H1 (cell line): ENCODE results near the gene ERVW-1. TPM values are rescaled to one million over a fixed set of nuclear protein-coding genes. Genes with fewer than 3 reads are reported as not detected.

Source experiments
- CTCF ChIA-PET: fragments of 300-600 bp; sonication (Branson Sonifier 250); formaldehyde crosslinking; loops from one replicate; lab custom pipeline; 2021; ENCODE audit not compliant: partially characterized antibody; lab: Charles Lee
- POLR2A ChIA-PET: fragments of 300-600 bp; sonication (Branson Sonifier 250); formaldehyde crosslinking; loops from one replicate; lab custom pipeline; 2021; ENCODE audit warnings: inconsistent platforms; ENCODE audit not compliant: partially characterized antibody; lab: Charles Lee
- DNase-seq, 2 experiments: peaks; one replicate each; pipeline versions ENCODE4 v3.0.0 to v3.0.0-alpha.2; 2010 to 2022; ENCODE audit warnings: low spot score in 2 of 2, low read depth in 1 of 2, mixed read lengths in 1 of 2
- FAIRE-seq: peaks from 2 replicates; lab custom pipeline; 2011; peaks lifted over from hg19 to GRCh38; lab: Jason Lieb, UNC
- H2AFZ ChIP-seq: 2 replicates; pipeline ENCODE4 v1.8.1; 2012; ENCODE audit warnings: low read length, inconsistent platforms
- H2AK5ac ChIP-seq: 2 replicates; pipeline ENCODE4 v1.6.1; 2013; ENCODE audit warnings: low read depth, low read length
- H2BK120ac ChIP-seq: replicated peaks from 2 replicates; pipeline ENCODE3; 2013; ENCODE audit warnings: low read depth, low read length, inconsistent platforms
- H2BK12ac ChIP-seq: 2 replicates; pipeline ENCODE4 v1.6.1; 2013; ENCODE audit warnings: low read depth, low read length
- H2BK15ac ChIP-seq: 2 replicates; pipeline ENCODE4 v1.6.1; 2013; ENCODE audit warnings: low read length
- H2BK20ac ChIP-seq: 2 replicates; pipeline ENCODE4 v1.6.1; 2013; ENCODE audit warnings: low read length
- H2BK5ac ChIP-seq: 2 replicates; pipeline ENCODE4 v1.6.1; 2013; ENCODE audit warnings: low read depth, low read length
- H3K14ac ChIP-seq: 2 replicates; pipeline ENCODE4 v1.6.1; 2013; ENCODE audit warnings: inconsistent platforms; ENCODE audit not compliant: insufficient read length
- H3K18ac ChIP-seq: 2 replicates; pipeline ENCODE4 v1.6.1; 2013; ENCODE audit warnings: low read length; ENCODE audit errors: extremely low read depth
- H3K23ac ChIP-seq: 2 replicates; pipeline ENCODE4 v1.6.1; 2013; ENCODE audit warnings: inconsistent platforms; ENCODE audit not compliant: insufficient read length
- H3K23me2 ChIP-seq: 2 replicates; pipeline ENCODE4 v1.6.1; 2013; ENCODE audit warnings: low read depth, low read length
- H3K27ac ChIP-seq: 2 replicates; pipeline ENCODE4 v1.6.1; 2011; ENCODE audit warnings: low read depth, low read length, inconsistent platforms
- H3K27me3 ChIP-seq, 4 experiments: replicated peaks in 1 of 4; 1 replicate in 1 of 4; 2 replicates in 3 of 4; pipeline versions ENCODE4 v1.6.1 to v1.8.1; 2011 to 2013; ENCODE audit warnings: low read length in 3 of 4, mild to moderate bottlenecking in 3 of 4, inconsistent platforms in 2 of 4, mixed read lengths in 2 of 4, moderate library complexity in 1 of 4; ENCODE audit not compliant: control insufficient read depth in 3 of 4, insufficient read depth in 3 of 4; ENCODE audit errors: extremely low read depth in 1 of 4
- H3K36me3 ChIP-seq, 4 experiments: 2 replicates each; pipeline versions ENCODE4 v1.6.1 to v1.8.1; 2011 to 2013; ENCODE audit warnings: mild to moderate bottlenecking in 4 of 4, low read length in 3 of 4, moderate library complexity in 2 of 4, control low read depth in 1 of 4, inconsistent platforms in 1 of 4; ENCODE audit not compliant: insufficient read depth in 4 of 4, control insufficient read depth in 2 of 4
- H3K4ac ChIP-seq: replicated peaks from 2 replicates; pipeline ENCODE3; 2013; ENCODE audit warnings: low read length, low read depth, mixed read lengths, inconsistent platforms; ENCODE audit not compliant: insufficient read length
- H3K4me1 ChIP-seq, 4 experiments: replicated peaks in 1 of 4; 1 replicate in 1 of 4; 2 replicates in 3 of 4; pipeline versions ENCODE4 v1.6.1 to v1.8.1; 2011 to 2013; ENCODE audit warnings: low read length in 3 of 4, inconsistent platforms in 2 of 4, mixed read lengths in 1 of 4; ENCODE audit not compliant: insufficient read depth in 4 of 4, control insufficient read depth in 3 of 4
- H3K4me2 ChIP-seq, 2 experiments: 2 replicates each; pipeline versions ENCODE4 v1.6.1 to v1.8.1; 2011 to 2013; ENCODE audit warnings: low read depth in 2 of 2, low read length in 2 of 2, control low read depth in 1 of 2, inconsistent platforms in 1 of 2, mild to moderate bottlenecking in 1 of 2; ENCODE audit not compliant: insufficient read depth in 1 of 2
- H3K4me3 ChIP-seq, 4 experiments: fragments of 200-600, 300-600 bp in 1 of 4; sonication (generic), shearing (Covaris generic), sonication (Bioruptor Twin) in 1 of 4; 2 replicates each; pipeline versions ENCODE4 v1.5.1 to v1.8.1; 2011 to 2016; ENCODE audit warnings: low read length in 4 of 4, low read depth in 3 of 4, control low read depth in 2 of 4, inconsistent platforms in 2 of 4, mild to moderate bottlenecking in 2 of 4, mixed read lengths in 1 of 4, moderate library complexity in 1 of 4; ENCODE audit not compliant: insufficient read depth in 2 of 4; ENCODE audit errors: extremely low read depth in 1 of 4
- H3K56ac ChIP-seq: replicated peaks from 2 replicates; pipeline ENCODE3; 2013; ENCODE audit warnings: low read depth, mild to moderate bottlenecking, mixed read lengths, low read length, inconsistent platforms; ENCODE audit not compliant: insufficient read length
- H3K79me1 ChIP-seq: 2 replicates; pipeline ENCODE4 v1.6.1; 2013; ENCODE audit warnings: low read depth, low read length, control low read depth
- H3K79me2 ChIP-seq, 2 experiments: 2 replicates each; pipeline versions ENCODE4 v1.6.1 to v1.8.1; 2012 to 2013; ENCODE audit warnings: low read length in 2 of 2, mild to moderate bottlenecking in 2 of 2, inconsistent platforms in 1 of 2; ENCODE audit not compliant: insufficient read depth in 2 of 2, control insufficient read depth in 1 of 2
- H3K9ac ChIP-seq, 4 experiments: replicated peaks in 1 of 4; 1 replicate in 1 of 4; 2 replicates in 3 of 4; pipeline versions ENCODE4 v1.6.1 to v1.8.1; 2011 to 2013; ENCODE audit warnings: low read depth in 3 of 4, low read length in 3 of 4, control low read depth in 2 of 4, mild to moderate bottlenecking in 2 of 4, moderate library complexity in 2 of 4, inconsistent platforms in 1 of 4; ENCODE audit errors: extremely low read depth in 1 of 4
- H3K9me3 ChIP-seq, 2 experiments: 2 replicates each; pipeline versions ENCODE4 v1.6.1 to v1.8.1; 2012 to 2013; ENCODE audit warnings: mild to moderate bottlenecking in 2 of 2, moderate library complexity in 2 of 2, control low read depth in 1 of 2, inconsistent platforms in 1 of 2, low read depth in 1 of 2, low read length in 1 of 2, mixed read lengths in 1 of 2; ENCODE audit not compliant: insufficient read depth in 2 of 2
- H4K20me1 ChIP-seq, 2 experiments: replicated peaks in 1 of 2; 2 replicates each; pipeline versions ENCODE3 to v1.8.1; 2011 to 2013; ENCODE audit warnings: inconsistent platforms in 2 of 2, low read length in 2 of 2, mild to moderate bottlenecking in 1 of 2; ENCODE audit not compliant: insufficient read depth in 2 of 2, control insufficient read depth in 1 of 2
- H4K5ac ChIP-seq: 2 replicates; pipeline ENCODE4 v1.6.1; 2013; ENCODE audit warnings: low read length, low read depth, mixed read lengths, inconsistent platforms; ENCODE audit not compliant: insufficient read length
- H4K8ac ChIP-seq: 2 replicates; pipeline ENCODE4 v1.8.0; 2013; ENCODE audit warnings: mild to moderate bottlenecking, moderate library complexity, low read length, inconsistent platforms; ENCODE audit not compliant: insufficient read depth; ENCODE audit errors: extremely low read depth
- H4K91ac ChIP-seq: replicated peaks from 2 replicates; pipeline ENCODE3; 2013; ENCODE audit warnings: low read length, mixed read lengths, inconsistent platforms; ENCODE audit not compliant: insufficient read length
- CHD2 ChIP-seq: IDR thresholded peaks from 2 replicates; pipeline ENCODE4 v1.6.1; 2012; ENCODE audit warnings: low read length, improper control_type of control experiment
- CTCF ChIP-seq, 3 experiments: IDR thresholded peaks; 1 replicate in 2 of 3; 2 replicates in 1 of 3; pipeline versions ENCODE4 v1.5.1 to v1.6.1; 2011; ENCODE audit warnings: low read length in 3 of 3, mild to moderate bottlenecking in 3 of 3, inconsistent platforms in 2 of 3, low read depth in 1 of 3, moderate library complexity in 1 of 3; ENCODE audit not compliant: insufficient read depth in 1 of 3; ENCODE audit errors: control extremely low read depth in 1 of 3
- KDM4A ChIP-seq: IDR thresholded peaks from one replicate; pipeline ENCODE4 v1.7.1; 2012; ENCODE audit warnings: low read depth, mild to moderate bottlenecking, moderate library complexity, low read length, inconsistent platforms; ENCODE audit not compliant: severe bottlenecking
- PHF8 ChIP-seq: fragments of 200-600 bp; sonication (generic); conservative IDR thresholded peaks from 2 replicates; pipeline ENCODE4 v1.7.1; 2012; ENCODE audit warnings: low read depth, mild to moderate bottlenecking, inconsistent platforms, low read length, moderate library complexity
- POLR2AphosphoS5 ChIP-seq: IDR thresholded peaks from 2 replicates; pipeline ENCODE4 v1.6.1; 2011; ENCODE audit warnings: low read depth, low read length
- RFX5 ChIP-seq: IDR thresholded peaks from 2 replicates; pipeline ENCODE4 v1.6.1; 2011; ENCODE audit warnings: low read depth, low read length, improper control_type of control experiment, borderline replicate concordance
- SP4 ChIP-seq: IDR thresholded peaks from 2 replicates; pipeline ENCODE4 v1.6.1; 2012; ENCODE audit warnings: low read length, inconsistent platforms
- TCF12 ChIP-seq: IDR thresholded peaks from 2 replicates; pipeline ENCODE4 v1.6.1; 2011; ENCODE audit warnings: low read depth, mild to moderate bottlenecking, low read length
- WGBS, 2 experiments: shearing (Covaris generic) in 1 of 2; methylation state at CpG; one replicate each; pipeline versions ENCODE4 v1.1.6 to v1.1.7; 2013 to 2015; ENCODE audit warnings: low lambda C conversion rate in 2 of 2, mixed read lengths in 2 of 2, inconsistent platforms in 1 of 2, low coverage in 1 of 2, missing lambda C conversion rate in 1 of 2; ENCODE audit not compliant: insufficient replicate concordance in 2 of 2, insufficient coverage in 1 of 2, insufficient read length in 1 of 2; ENCODE audit errors: extremely low coverage in 1 of 2, missing lambda C conversion rate in 1 of 2; 5-methylcytosine and 5-hydroxymethylcytosine counted together
- polyA plus RNA-seq, 7 experiments: library from polyadenylated mRNA; depleted of rRNA in 3 of 7; stranded (reverse) in 5 of 7; unstranded in 2 of 7; fragments of >200 nt in 5 of 7; fragments of 200-250 nt in 2 of 7; gene quantifications; 1 replicate in 5 of 7; 2 replicates in 1 of 7; 4 replicates in 1 of 7; pipeline versions ENCODE4 v1.2.1 to v1.2.3, GENCODE V29; 2011 to 2013; ENCODE audit warnings: missing spikeins in 2 of 7, mixed read lengths in 2 of 7
- total RNA-seq: library from RNA; stranded (reverse); fragmentation: NEBNext Ultra II Directional; extraction: Animal tissue kit (Norgen Biotek cat#: 25700); gene quantifications from 2 replicates; pipeline ENCODE4 v1.2.1, GENCODE V29; 2021

ERVW-1 gene
- total and polyA plus RNA-seq, 2 of the 8 experiments (the other 6 are each of a cell fraction or from before 2014, with no cell fraction given) = 0.08 TPM; not detected in 1

- Histone ChIP-seq H3K36me3 (peaks cover 7 to 38% (median 27%) of the 10 kb centered on the region in 4 experiments), H4K20me1 (peaks cover 2 to 5% of the 10 kb centered on the region in 2 experiments), H3K4ac (peak within 1 kb of the TSS; percentile 69), H3K27ac (peak within 1 kb of the TSS; percentile 95), H3K23me2 (peaks cover 3% of the 10 kb centered on the region; the same call in 1 of the 2 replicates), H3K79me1 (no peaks in the 10 kb centered on the region; the same call in 1 of the 2 replicates), H3K27me3 (no peaks in the 10 kb centered on the region), H3K4me2 (peak within 1 kb of the TSS; percentile 76 to 77), H3K9me3 (no peaks in the 10 kb centered on the region), H3K9ac (peak within 1 kb of the TSS; percentile 65 to 97 (median 96)), H4K91ac (peak within 1 kb of the TSS; percentile 64), H3K14ac (no peak within 1 kb of the TSS), H2BK20ac (no peak within 1 kb of the TSS), H2AK5ac (no peak within 1 kb of the TSS), H4K5ac (peak within 1 kb of the TSS; percentile 96), H3K4me1 (no peaks in the 10 kb centered on the region), H3K18ac (peak within 1 kb of the TSS; percentile 81; the same call in 1 of the 2 replicates), H2AFZ (peak within 1 kb of the TSS; percentile 94), H3K79me2 (peaks cover 0 to 20% of the 10 kb centered on the region in 2 experiments; a peak in 2 of 4 replicates), H3K4me3 (peak within 1 kb of the TSS; percentile 67 to 94 (median 89)), H2BK120ac (no peak within 1 kb of the TSS), H3K23ac (no peak within 1 kb of the TSS), H2BK15ac (no peak within 1 kb of the TSS), H4K8ac (peak within 1 kb of the TSS; percentile 98), H3K56ac (peak within 1 kb of the TSS; percentile 82), H2BK5ac (peak within 1 kb of the TSS; percentile 89), H2BK12ac (no peak within 1 kb of the TSS)
- FAIRE-seq (no peak), DNase-seq (peak; percentile 85 to 90)
- CTCF ChIA-PET = interaction anchor here (0.7 to 6.4 kb wide), 37 partner anchors 10 to 605 kb away, joined by 3 to 159 read pairs (median 4); partner anchors contain the start of genes ANKIB1, CYP51A1 and KRIT1
- WGBS, 2 experiments = 2% methylated on average over 74 of the region's 87 CpGs; no CpG with 5 or more reads in 1 of the 2 experiments
- POLR2A ChIA-PET = interaction anchor here (0.6 to 3.1 kb wide), 31 partner anchors 10 to 545 kb away, joined by 3 to 34 read pairs (median 4); partner anchors contain the start of genes ANKIB1, CYP51A1, KRIT1 and LRRD1
- TF ChIP-seq CHD2 (no peak), KDM4A (peak; percentile 92), PHF8 (peak; percentile 99), CTCF (IDR thresholded peaks at IDR 0.05; ENCODE audit: control extremely low read depth in 1 of 3, insufficient read depth in 1 of 3, low read depth in 1 of 3, low read length in 3 of 3) (peak; percentile 87 to 93 (median 87); a peak in 3 of 4 replicates), POLR2AphosphoS5 (peak; percentile 83), SP4 (no peak), RFX5 (no peak), TCF12 (0 out of 2 replicates have a peak, but pooled peaks have one; percentile 2)
Measured at GRCh38 chr7:92447345-92448204, 30.2 kb downstream of the ERVW-1 start, which contains the start of gene GATAD1. Gene GATAD1 (plus strand): TSS chr7:92447482. CDS start chr7:92447730, 248 bp downstream.
